Fibroblast of pulmonary artery (primary cell): ENCODE measurements around the gene C1QTNF5.

Source experiments
- DNase-seq: peaks from one replicate; pipeline ENCODE4 v3.0.0-alpha.2; 2010; ENCODE audit warnings: low read depth
- H3K4me3 ChIP-seq: replicated peaks from 2 replicates; pipeline ENCODE4 v1.5.1; 2011; ENCODE audit warnings: low read depth, mild to moderate bottlenecking, control low read depth, low read length, moderate library complexity
- CTCF ChIP-seq: IDR thresholded peaks from 2 replicates; pipeline ENCODE4 v1.5.1; 2011; ENCODE audit warnings: mild to moderate bottlenecking, control low read depth, low read length, inconsistent platforms; ENCODE audit errors: missing control alignments

C1QTNF5 gene

GRCh38 chr11:119334174-119334930 is 6.3 kb downstream of the C1QTNF5 start, which contains the start of gene RNF26:
TSS of gene RNF26 (plus strand) at chr11:119334527. CDS start at chr11:119335123, 596 bp downstream.
- H3K4me3 ChIP-seq, result peak within 1 kb of the TSS; percentile 94
- TF ChIP-seq CTCF, result no peak
- peak; percentile 99 for DNase-seq

- no peak for TF ChIP-seq CTCF
- no peak overlapping the region for H3K4me3 ChIP-seq
These were observed 8.4 kb downstream of the C1QTNF5 start for GRCh38 chr11:119332111-119332765.

GRCh38 chr11:119330237-119330636 is 10.4 kb downstream of the C1QTNF5 start:
- DNase-seq, result no peak
- no peak overlapping the region for H3K4me3 ChIP-seq
- TF ChIP-seq CTCF, result no peak

More at GRCh38 chr11:119332111-119332765, 8.4 kb downstream of the C1QTNF5 start:
- DNase-seq, result no peak

- H3K4me3 ChIP-seq, result no peak overlapping the region
- no peak for DNase-seq
- no peak for TF ChIP-seq CTCF
These were observed 11.4 kb downstream of the C1QTNF5 start for GRCh38 chr11:119329320-119329719.

- DNase-seq, result no peak
- no peak for TF ChIP-seq CTCF
- no peak overlapping the region for H3K4me3 ChIP-seq
These were observed 16.5 kb downstream of the C1QTNF5 start for GRCh38 chr11:119324189-119324588.

GRCh38 chr11:119323532-119324033 is 17.1 kb downstream of the C1QTNF5 start:
- H3K4me3 ChIP-seq, result no peak overlapping the region
- TF ChIP-seq CTCF, result peak; percentile 69
- peak; percentile 80 for DNase-seq
